T-helper 22 cell (primary cell): ENCODE results near the gene SIRT2.
A peak's percentile ranks its signal among the peaks of the same experiment; 100 is the strongest.
"Not testable (repeated sequence)": the region's sequence is repeated elsewhere in the genome, so short reads cannot be mapped to it uniquely, and the experiment has no call there.

Source experiments
- DNase-seq: peaks from one replicate; pipeline ENCODE4 v3.0.0-alpha.2; 2020; ENCODE audit warnings: low read depth

SIRT2 gene

GRCh38 chr19:38899447-38900201, at the start of gene SIRT2, which contains the start of gene NFKBIB:
SIRT2 (minus strand) TSS chr19:38899618; CDS start chr19:38899521, 97 bp downstream.
NFKBIB (plus strand) TSS chr19:38899969; CDS start chr19:38900033, 64 bp downstream.
- peak; percentile 100 for DNase-seq

DNA sequence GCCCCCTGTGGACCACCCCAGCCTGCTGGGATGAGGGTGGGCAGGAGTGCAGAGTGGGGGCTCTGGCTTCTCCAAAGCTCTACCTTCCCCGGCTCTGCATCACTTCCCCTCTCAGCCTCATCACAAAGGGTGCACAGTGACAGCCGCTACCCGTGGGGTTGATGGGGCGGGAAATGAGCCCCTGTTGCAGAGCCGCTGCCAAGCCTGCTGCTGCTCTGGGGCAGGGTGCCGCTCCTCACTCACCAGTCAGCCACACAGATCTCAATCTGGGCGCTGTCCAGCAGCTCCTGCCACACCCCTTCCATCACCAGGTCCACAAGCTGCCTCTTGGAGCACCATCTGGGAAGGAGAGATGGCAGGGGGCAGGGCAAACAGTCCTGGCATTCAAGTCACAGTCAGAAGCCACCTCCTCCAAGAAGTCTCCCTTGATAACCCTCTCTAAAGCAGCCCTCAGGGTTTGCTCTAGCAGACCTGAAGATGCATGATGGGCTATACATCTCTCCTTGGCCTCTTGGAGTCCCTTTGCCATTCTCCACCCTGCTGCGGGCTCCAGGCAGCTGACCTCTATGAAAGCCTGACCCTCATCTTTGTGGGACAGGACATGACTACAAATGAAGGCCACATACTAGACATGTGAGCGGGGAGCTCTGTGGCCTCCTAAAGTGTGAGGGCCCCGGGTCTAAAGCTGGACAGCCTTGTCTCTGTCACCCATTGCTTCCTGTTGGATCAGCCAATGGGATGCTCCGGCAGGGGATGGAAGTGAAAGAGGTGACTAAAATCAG, 47.0 kb upstream of the SIRT2 start:
- DNase-seq, result no peak

- no peak for DNase-seq
Observed at GRCh38 chr19:38945562-38946228, 46.3 kb upstream of the SIRT2 start.

DNA sequence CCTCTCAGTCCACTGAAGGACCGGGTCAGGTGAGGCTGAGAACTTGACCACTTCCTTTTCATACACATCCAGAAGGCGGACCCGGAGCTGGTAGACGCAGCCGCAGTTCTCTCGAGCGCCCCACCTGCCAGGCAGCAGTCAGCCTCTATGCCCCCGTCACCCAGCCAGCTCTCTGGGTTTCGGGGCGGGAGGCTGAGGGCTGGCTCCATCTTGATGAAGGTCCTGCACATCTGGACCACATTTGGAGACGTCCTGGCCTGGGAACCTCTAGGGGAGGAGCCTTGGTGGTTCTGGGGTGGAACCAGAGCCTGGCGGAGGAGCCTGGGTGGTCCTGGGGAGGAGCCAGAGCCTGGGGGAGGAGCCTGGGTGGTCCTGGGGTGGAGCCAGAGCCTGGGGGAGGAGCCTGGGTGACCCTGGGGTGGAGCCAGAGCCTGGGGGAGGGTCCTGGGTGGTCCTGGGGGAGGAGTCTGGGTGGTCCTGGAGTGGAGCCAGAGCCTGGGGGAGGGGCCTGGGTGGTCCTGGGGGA, 45.6 kb upstream of the SIRT2 start:
- DNase-seq, result no peak

GRCh38 chr19:38942471-38943181, 43.2 kb upstream of the SIRT2 start:
- DNase-seq, result no peak

DNA sequence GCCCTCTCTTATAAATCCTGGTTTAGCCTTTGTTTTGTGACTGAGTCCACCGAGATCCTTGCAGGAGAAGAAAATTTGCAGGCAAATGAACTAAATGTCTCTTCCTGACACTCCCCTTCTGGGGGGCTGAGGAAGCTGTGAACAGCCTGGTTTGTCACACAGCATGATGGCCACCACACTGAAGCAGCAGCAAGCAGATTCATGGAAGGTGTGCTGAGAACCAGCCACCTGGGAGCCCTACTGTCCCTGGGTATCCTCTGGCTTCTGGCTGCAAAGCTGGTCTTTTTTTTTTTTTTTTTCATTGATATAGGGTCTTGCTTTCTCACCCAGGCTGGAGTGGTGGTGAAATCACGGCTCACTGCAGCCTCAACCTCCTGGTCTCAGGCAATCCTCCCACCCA, 42.6 kb upstream of the SIRT2 start:
- no peak for DNase-seq

DNA sequence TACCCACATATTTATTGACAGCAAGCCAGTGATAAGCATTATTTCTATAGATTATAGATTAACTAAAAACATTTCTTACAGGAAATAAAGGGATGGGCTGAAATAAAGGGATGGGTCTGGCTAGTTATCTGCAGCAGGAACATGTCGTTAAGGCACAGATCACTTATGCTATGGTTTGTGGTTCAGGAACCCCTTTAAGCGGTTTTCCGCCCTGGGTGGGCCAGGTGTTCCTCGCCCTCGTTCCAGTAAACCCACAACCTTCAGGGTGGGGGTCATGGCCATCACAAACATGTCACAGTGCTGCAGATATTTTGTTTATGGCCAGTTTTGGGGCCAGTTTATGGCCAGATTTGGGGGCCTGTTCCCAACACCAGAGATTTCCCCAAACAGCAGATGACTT, 42.0 kb upstream of the SIRT2 start:
- DNase-seq, result not testable (repeated sequence)

DNA sequence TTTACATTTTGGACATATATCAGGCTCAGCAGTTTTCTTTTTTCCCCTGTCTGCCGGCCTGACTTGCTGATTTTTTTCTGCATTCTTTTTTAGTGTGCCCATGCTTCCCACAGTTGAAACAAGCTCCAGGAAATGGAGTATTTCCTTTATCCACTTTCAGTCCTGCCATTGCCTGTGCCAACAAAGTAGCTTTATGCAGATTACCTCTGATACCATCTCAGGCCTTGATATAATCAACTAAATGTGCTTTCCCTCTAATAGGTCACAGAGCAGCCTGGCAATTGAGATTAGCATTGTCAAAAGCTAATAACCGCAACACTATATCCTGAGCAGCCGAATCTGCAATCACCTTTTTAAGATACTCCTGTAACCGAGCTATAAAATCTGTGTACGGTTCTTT, 40.5 kb upstream of the SIRT2 start:
- no peak for DNase-seq

DNA sequence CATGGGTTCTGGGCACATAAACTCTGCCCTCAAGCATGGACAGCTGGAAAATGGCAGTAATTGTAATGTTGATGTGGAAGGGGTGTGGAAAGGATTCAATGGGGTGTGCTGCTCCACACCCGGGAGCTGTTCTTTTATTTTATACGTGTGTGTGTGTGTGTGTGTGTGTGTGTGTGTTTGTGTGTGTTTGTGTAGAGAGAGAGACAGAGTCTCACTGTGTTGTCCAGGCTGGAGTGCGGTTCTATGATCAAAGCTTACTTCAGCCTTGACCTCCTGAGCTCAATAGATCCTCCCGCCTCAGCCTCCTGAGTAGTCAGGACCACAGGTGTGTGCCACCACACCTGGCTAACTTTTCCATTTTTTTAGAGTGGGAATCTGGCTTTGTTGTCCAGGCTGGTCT, 34.1 kb upstream of the SIRT2 start:
- DNase-seq, result no peak

DNA sequence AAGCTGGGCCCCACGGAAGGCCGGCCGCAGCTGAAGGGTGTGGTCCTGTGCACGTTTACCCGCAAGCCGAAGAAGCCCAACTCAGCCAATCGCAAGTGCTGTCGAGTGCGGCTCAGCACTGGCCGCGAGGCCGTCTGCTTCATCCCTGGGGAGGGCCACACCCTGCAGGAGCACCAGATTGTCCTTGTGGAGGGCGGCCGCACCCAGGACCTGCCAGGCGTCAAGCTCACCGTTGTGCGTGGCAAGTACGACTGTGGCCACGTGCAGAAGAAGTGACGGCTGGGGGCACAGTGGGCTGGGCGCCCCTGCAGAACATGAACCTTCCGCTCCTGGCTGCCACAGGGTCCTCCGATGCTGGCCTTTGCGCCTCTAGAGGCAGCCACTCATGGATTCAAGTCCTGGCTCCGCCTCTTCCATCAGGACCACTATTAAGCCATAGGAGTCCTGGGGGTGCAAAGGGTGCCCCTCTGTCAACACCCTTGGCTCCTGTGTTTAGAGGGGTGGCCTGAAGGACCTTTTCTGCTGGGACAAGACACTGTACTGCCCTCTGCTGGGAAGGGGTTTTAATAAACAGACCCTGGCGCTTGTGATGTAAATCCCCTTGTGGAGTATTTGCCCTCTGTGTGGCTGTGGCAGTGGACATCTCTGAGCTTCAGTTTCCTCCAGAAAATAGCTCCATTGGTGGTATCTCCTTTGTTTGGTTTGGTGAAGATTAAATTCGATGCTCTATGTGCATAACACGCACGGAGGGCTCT, 33.2 kb upstream of the SIRT2 start:
- DNase-seq, result no peak

- no peak for DNase-seq
Observed at GRCh38 chr19:38931521-38931793, 32.0 kb upstream of the SIRT2 start.

GRCh38 chr19:38930776-38931520, 31.5 kb upstream of the SIRT2 start, which contains the start of gene MRPS12:
MRPS12 (plus strand) TSS chr19:38930944; CDS start chr19:38931295, 351 bp downstream.
- peak; percentile 98 for DNase-seq

DNA sequence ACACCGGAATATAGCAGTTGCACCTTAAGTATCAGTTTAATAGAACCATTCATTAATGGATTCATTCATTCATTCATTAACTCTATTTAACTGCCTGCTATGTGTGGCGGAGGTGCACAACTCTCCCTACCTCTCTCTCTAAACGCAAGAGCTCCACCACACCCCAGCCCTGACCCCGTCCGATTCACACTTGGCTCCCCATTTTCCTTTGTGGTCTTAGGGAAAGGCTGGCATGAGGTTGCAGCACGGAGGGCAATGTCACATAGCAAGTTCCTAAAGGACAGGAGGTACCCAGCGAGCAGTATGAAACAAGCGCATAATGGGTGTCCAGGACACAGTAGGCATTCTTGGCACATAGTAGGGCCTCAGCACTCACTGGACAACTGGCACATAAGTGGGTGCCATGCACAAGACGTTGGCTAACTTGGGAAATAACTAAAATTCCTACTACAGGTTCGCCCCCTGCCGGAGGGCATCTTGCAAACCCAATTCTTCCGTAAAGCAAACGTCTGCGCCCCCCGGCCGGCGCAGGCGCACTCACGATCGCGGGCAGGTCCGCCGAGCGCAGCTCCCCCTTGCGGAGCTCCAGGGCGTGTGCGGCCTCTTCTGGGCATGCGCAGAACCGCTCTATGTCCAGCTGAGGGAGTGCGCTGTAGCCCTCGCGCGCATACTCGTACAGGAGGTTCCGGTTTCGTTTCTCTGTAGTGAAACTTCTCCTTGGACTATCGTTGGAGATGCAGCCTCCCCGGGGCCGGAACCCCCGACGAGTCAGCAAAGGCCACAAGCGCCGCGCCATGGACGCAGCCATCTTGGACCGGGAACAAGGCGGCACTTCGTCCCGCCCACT, 30.7 kb upstream of the SIRT2 start, which contains the start of gene SARS2:
SARS2 (minus strand) TSS at position 835 of the 847 bp plus-strand sequence; CDS start at position 808, 27 bp downstream.
- peak; percentile 83 for DNase-seq

- no peak for DNase-seq
Observed at GRCh38 chr19:38928391-38929001, 29.1 kb upstream of the SIRT2 start.

DNA sequence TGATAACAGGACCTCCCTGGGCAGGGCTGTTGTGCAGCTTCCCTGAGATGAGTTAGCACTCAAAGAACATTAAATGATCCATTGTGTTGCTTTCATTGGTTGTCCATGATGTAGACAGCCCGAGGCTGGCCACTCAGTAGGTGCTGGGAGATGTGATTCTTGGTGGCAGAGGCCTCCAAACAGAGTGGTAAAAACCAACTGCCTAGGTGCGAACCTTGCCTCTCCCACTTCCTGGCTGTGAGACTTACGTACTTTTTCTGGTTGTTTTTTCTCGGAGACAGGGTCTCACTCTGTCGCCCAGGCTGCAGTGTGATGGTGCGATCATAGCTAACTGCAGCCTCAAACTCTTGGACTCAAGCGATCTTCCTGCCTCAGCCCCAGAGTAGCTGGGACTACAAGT, 25.0 kb upstream of the SIRT2 start:
- DNase-seq, result no peak

DNA sequence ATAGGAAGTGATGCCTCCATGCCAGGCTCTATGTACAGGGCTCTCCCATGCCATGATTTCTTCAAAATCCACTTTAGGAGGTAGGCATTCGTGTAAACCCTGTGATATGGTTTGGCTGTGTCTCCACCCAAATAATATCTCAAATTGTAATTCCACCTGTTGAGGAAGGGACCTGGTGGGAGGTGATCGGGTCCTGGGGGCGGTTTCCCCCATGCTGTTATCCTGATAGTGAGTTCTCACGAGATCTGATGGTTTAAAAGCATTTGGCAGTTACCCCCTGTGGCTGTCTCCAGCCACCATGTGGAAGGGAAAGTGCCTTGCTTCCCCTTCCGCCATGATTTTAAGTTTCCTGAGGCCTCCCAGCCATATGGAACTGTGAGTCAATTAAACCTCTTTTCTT, 23.1 kb upstream of the SIRT2 start:
- no peak for DNase-seq

GRCh38 chr19:38921420-38922274, 22.2 kb upstream of the SIRT2 start:
- no peak for DNase-seq
